Adrenal gland (tissue), 5 donors: ENCODE data around the gene C1orf185.

Experiments
- CTCF ChIP-seq, 6 experiments: fragments of 450-650 bp in 4 of 6; fragments of 200-600 bp in 2 of 6; sonication (generic) in 1 of 6; IDR thresholded peaks; 1 replicate in 5 of 6; 2 replicates in 1 of 6; pipeline versions ENCODE4 v1.5.1 to v1.8.0; 2016 to 2021; ENCODE audit warnings: antibody characterized with exemption in 6 of 6, mild to moderate bottlenecking in 2 of 6, moderate library complexity in 1 of 6
- POLR2A ChIP-seq, 2 donors: fragments of 450-650 bp; IDR thresholded peaks; one replicate each; pipeline ENCODE4 v1.6.1; 2017; ENCODE audit warnings: antibody characterized with exemption in 2 of 2, mild to moderate bottlenecking in 2 of 2, moderate library complexity in 1 of 2
- donor health status: DM: no; HTN: no; CAD: no.

- no peak for TF ChIP-seq CTCF (IDR thresholded peaks at IDR 0.05)
- TF ChIP-seq POLR2A (IDR thresholded peaks at IDR 0.05) = no peak
These were observed 73.2 kb downstream of the C1orf185 start for GRCh38 chr1:51175278-51175677.
